SK-N-MC (cell line): ENCODE results near the gene RNF166.
A peak's percentile ranks its signal among the peaks of the same experiment; 100 is the strongest.

Experiments used
- DNase-seq: peaks from one replicate; pipeline ENCODE4 v3.0.0-alpha.2; 2011; ENCODE audit warnings: low read depth, low spot score
- H3K27ac ChIP-seq: fragments of 200-600 bp; sonication (generic); 2 replicates; pipeline ENCODE4 v1.5.1; 2016; ENCODE audit warnings: mixed run types
- H3K36me3 ChIP-seq: fragments of 200-600 bp; sonication (generic); 2 replicates; pipeline ENCODE4 v1.6.1; 2017; ENCODE audit warnings: antibody characterized with exemption, low read length, mixed read lengths; ENCODE audit not compliant: insufficient read depth
- H3K4me3 ChIP-seq: fragments of 200-600 bp; sonication (generic); 2 replicates; pipeline ENCODE4 v1.5.1; 2016
- H3K9ac ChIP-seq: fragments of 200-600 bp; sonication (generic); 2 replicates; pipeline ENCODE4 v1.8.0; 2017; ENCODE audit warnings: mixed run types, mixed read lengths; ENCODE audit not compliant: insufficient read length
- H3K9me3 ChIP-seq: fragments of 200-600 bp; sonication (generic); 2 replicates; pipeline ENCODE4 v1.6.1; 2017; ENCODE audit warnings: low read depth, mild to moderate bottlenecking, antibody characterized with exemption, low read length, moderate library complexity, mixed read lengths
- EZH2 ChIP-seq: fragments of 200-600 bp; sonication (generic); IDR thresholded peaks from one replicate; pipeline ENCODE4 v1.6.1; 2017; ENCODE audit warnings: antibody characterized with exemption
- FOXP2 ChIP-seq: optimal IDR thresholded peaks from 2 replicates; pipeline ENCODE3; 2011; ENCODE audit warnings: mild to moderate bottlenecking, moderate library complexity; ENCODE audit not compliant: insufficient read depth; ENCODE audit errors: extremely low read length, control extremely low read depth
- POLR2AphosphoS5 ChIP-seq: IDR thresholded peaks from 2 replicates; pipeline ENCODE4 v1.6.1; 2012; ENCODE audit warnings: mild to moderate bottlenecking, low read depth, low read length, borderline replicate concordance

Gene RNF166

GRCh38 chr16:88749358-88749757, 43.1 kb upstream of the RNF166 start:
- Histone ChIP-seq H3K27ac (no peak overlapping the region), H3K9ac (no peak overlapping the region), H3K4me3 (no peak overlapping the region), H3K9me3 (no peaks in the 10 kb centered on the region), H3K36me3 (no peaks in the 10 kb centered on the region)
- no peak for DNase-seq
- TF ChIP-seq POLR2AphosphoS5: no peak
- no peak for TF ChIP-seq FOXP2
- TF ChIP-seq EZH2: no peak

GRCh38 chr16:88748364-88748763, 42.2 kb upstream of the RNF166 start:
- DNase-seq: no peak
- H3K9ac ChIP-seq: no peak overlapping the region
- H3K27ac ChIP-seq: no peak overlapping the region
- H3K4me3 ChIP-seq: no peak overlapping the region
- H3K9me3 ChIP-seq: no peaks in the 10 kb centered on the region
- TF ChIP-seq POLR2AphosphoS5 (no peak), FOXP2 (no peak), EZH2 (no peak)
- no peaks in the 10 kb centered on the region for H3K36me3 ChIP-seq

- DNase-seq: no peak
- Histone ChIP-seq H3K9ac (no peak overlapping the region), H3K9me3 (no peaks in the 10 kb centered on the region), H3K27ac (no peak overlapping the region), H3K36me3 (no peaks in the 10 kb centered on the region), H3K4me3 (no peak overlapping the region)
- no peak for TF ChIP-seq EZH2
- TF ChIP-seq FOXP2: no peak
- no peak for TF ChIP-seq POLR2AphosphoS5
Measured at GRCh38 chr16:88747588-88748301, 41.5 kb upstream of the RNF166 start.

- peak overlapping the region; percentile 55 for H3K4me3 ChIP-seq
- H3K9ac ChIP-seq: no peak overlapping the region
- TF ChIP-seq POLR2AphosphoS5 (no peak), EZH2 (no peak), FOXP2 (no peak)
- no peak for DNase-seq
- H3K9me3 ChIP-seq: no peaks in the 10 kb centered on the region
- H3K27ac ChIP-seq: peak overlapping the region; percentile 82
- H3K36me3 ChIP-seq: no peaks in the 10 kb centered on the region
Measured at GRCh38 chr16:88746506-88746905, 40.3 kb upstream of the RNF166 start.

- H3K36me3 ChIP-seq: no peaks in the 10 kb centered on the region; the same call in 1 of the 2 replicates
- H3K4me3 ChIP-seq: no peak overlapping the region
- no peak for TF ChIP-seq POLR2AphosphoS5
- TF ChIP-seq EZH2: no peak
- TF ChIP-seq FOXP2: no peak
- no peak overlapping the region for H3K27ac ChIP-seq
- no peaks in the 10 kb centered on the region for H3K9me3 ChIP-seq
- no peak overlapping the region for H3K9ac ChIP-seq
- DNase-seq: no peak
Measured at GRCh38 chr16:88744577-88745521, 38.6 kb upstream of the RNF166 start.

- DNase-seq: no peak
- Histone ChIP-seq H3K27ac (no peak overlapping the region), H3K9me3 (no peaks in the 10 kb centered on the region), H3K36me3 (no peaks in the 10 kb centered on the region; the same call in 1 of the 2 replicates), H3K9ac (no peak overlapping the region), H3K4me3 (no peak overlapping the region)
- TF ChIP-seq FOXP2 (no peak), POLR2AphosphoS5 (no peak), EZH2 (no peak)
Measured at GRCh38 chr16:88743693-88744576, 37.7 kb upstream of the RNF166 start.

- no peak overlapping the region for H3K4me3 ChIP-seq
- TF ChIP-seq POLR2AphosphoS5 (no peak), EZH2 (no peak), FOXP2 (no peak)
- H3K27ac ChIP-seq: no peak overlapping the region
- no peaks in the 10 kb centered on the region for H3K9me3 ChIP-seq
- DNase-seq: no peak
- no peak overlapping the region for H3K9ac ChIP-seq
- no peaks in the 10 kb centered on the region; the same call in 1 of the 2 replicates for H3K36me3 ChIP-seq
Measured at GRCh38 chr16:88742896-88743605, 36.8 kb upstream of the RNF166 start.

GRCh38 chr16:88741368-88741767, 35.2 kb upstream of the RNF166 start:
- H3K27ac ChIP-seq: no peak overlapping the region
- no peak overlapping the region for H3K9ac ChIP-seq
- TF ChIP-seq FOXP2: no peak

More at GRCh38 chr16:88741368-88741767, 35.2 kb upstream of the RNF166 start:
- H3K36me3 ChIP-seq: no peaks in the 10 kb centered on the region; the same call in 1 of the 2 replicates
- H3K9me3 ChIP-seq: no peaks in the 10 kb centered on the region
- DNase-seq: no peak
- H3K4me3 ChIP-seq: no peak overlapping the region
